Type B pancreatic cell (in vitro differentiated cells): ENCODE results near the gene DCLK2. TPM values are rescaled to one million over a fixed set of nuclear protein-coding genes. Genes with fewer than 3 reads are reported as not detected.

ENCODE experiments used
- DNase-seq: peaks from one replicate; pipeline ENCODE4 v3.0.0; 2021; ENCODE audit warnings: mixed read lengths; ENCODE audit not compliant: unreplicated experiment; ENCODE audit errors: extremely low spot score
- H3K27ac Mint-ChIP-seq: 2 replicates; pipeline ENCODE4 v1.8.0; 2021; ENCODE audit warnings: mild to moderate bottlenecking, mixed read lengths
- H3K27me3 Mint-ChIP-seq: 2 replicates; pipeline ENCODE4 v1.8.0; 2021; ENCODE audit warnings: mixed read lengths
- H3K36me3 Mint-ChIP-seq: 2 replicates; pipeline ENCODE4 v1.8.0; 2021; ENCODE audit warnings: mixed read lengths
- H3K4me1 Mint-ChIP-seq: one replicate; pipeline ENCODE4 v1.8.0; 2021; ENCODE audit warnings: mixed read lengths; ENCODE audit not compliant: unreplicated experiment
- H3K4me3 Mint-ChIP-seq: 2 replicates; pipeline ENCODE4 v1.8.0; 2021; ENCODE audit warnings: mild to moderate bottlenecking, mixed read lengths
- H3K9me3 Mint-ChIP-seq: 2 replicates; pipeline ENCODE4 v1.8.0; 2021; ENCODE audit warnings: mixed read lengths
- total RNA-seq: library from RNA; stranded (reverse); gene quantifications from 2 replicates; pipeline ENCODE4 v1.2.1, GENCODE V29; 2021; ENCODE audit warnings: low replicate concordance
- TF ChIP-seq, protein P1 (sequence below): fragments of 200-600 bp; sonication (generic); conservative IDR thresholded peaks from 2 replicates; pipeline ENCODE4 v1.5.0; 2021; ENCODE audit warnings: antibody characterized with exemption, mild to moderate bottlenecking

The DCLK2 gene
- total RNA-seq, 1 donor from 2014 or later: 24.9 TPM

DNA sequence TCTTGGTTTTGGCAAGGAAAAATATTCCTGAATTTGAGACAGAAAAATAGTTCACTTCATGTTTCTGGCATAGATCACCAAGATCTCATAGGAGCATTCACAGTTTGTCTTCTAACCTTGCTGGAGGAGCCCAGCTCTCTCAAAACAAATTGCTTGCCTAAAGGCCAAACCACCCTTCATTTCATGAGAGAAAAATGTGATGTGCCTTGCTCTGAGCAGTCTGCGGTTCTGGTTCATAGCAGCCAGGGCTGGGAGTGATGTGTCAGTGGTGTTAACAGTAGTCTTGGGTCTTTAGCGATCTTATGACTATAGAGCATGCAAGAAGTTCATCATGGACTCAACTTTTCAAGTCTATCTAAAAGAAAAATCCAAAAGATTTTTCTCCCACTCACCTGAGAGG lies 183.3 kb downstream of the DCLK2 start:
- peaks cover 41% of the 10 kb centered on the region for H3K36me3 Mint-ChIP-seq
- no peak overlapping the region for H3K27ac Mint-ChIP-seq
- H3K4me3 Mint-ChIP-seq: no peak overlapping the region
- no peak for DNase-seq
- peaks cover 14% of the 10 kb centered on the region for H3K4me1 Mint-ChIP-seq
- TF ChIP-seq, protein P1, sequence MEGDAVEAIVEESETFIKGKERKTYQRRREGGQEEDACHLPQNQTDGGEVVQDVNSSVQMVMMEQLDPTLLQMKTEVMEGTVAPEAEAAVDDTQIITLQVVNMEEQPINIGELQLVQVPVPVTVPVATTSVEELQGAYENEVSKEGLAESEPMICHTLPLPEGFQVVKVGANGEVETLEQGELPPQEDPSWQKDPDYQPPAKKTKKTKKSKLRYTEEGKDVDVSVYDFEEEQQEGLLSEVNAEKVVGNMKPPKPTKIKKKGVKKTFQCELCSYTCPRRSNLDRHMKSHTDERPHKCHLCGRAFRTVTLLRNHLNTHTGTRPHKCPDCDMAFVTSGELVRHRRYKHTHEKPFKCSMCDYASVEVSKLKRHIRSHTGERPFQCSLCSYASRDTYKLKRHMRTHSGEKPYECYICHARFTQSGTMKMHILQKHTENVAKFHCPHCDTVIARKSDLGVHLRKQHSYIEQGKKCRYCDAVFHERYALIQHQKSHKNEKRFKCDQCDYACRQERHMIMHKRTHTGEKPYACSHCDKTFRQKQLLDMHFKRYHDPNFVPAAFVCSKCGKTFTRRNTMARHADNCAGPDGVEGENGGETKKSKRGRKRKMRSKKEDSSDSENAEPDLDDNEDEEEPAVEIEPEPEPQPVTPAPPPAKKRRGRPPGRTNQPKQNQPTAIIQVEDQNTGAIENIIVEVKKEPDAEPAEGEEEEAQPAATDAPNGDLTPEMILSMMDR: no peak
- no peaks in the 10 kb centered on the region for H3K9me3 Mint-ChIP-seq
- H3K27me3 Mint-ChIP-seq: no peaks in the 10 kb centered on the region

DNA sequence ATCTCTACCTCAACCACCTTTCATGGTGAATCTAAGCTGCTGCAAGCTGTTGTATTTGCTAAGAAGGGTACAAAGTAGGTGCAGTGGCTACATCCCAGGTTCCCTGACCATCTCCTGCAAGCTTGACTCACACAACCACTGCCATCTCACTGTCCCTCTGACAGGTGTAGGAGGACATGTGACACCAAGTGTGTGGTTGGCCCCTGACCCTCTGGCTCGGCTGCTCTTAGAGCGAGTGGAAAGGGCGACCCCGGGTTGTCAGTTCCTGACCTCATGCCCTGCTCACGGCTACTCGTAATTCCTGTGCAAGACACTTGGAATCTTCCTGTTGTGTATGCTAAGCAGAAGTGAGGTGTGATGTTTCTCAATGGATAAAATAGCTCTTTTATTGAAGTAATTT lies 184.4 kb downstream of the DCLK2 start:
- Mint-ChIP-seq H3K27ac (no peak overlapping the region), H3K4me1 (peaks cover 12% of the 10 kb centered on the region), H3K27me3 (no peaks in the 10 kb centered on the region), H3K36me3 (peaks cover 49% of the 10 kb centered on the region), H3K4me3 (no peak overlapping the region), H3K9me3 (no peaks in the 10 kb centered on the region)
- TF ChIP-seq, protein P1: no peak
- DNase-seq: no peak

DNA sequence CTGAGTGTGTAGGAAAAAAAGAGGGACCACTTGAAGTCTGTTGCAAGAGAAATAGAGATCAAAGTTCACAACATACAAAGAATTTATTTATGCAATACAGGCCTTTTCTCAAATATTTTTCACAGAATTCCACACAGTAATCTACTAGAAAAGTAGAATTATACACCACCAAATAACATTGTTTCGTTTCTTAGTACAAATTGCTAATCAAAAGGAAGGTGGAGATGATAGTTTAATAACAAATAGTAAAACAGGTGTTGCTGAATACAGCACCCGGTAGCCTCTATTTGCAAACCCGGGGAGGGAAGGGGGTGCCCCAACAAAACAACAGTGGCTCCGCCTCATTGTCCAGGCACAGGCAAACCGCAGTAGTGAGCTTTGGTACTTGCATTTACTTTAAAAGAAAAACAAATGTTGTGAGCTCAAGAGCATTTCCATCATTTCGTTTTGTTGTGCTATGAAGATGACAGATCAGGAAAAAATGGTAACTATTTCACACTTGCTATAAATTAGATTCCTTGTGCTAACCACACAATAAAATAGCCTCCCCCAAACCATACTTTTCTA lies 186.4 kb downstream of the DCLK2 start:
- TF ChIP-seq, protein P1: no peak
- Mint-ChIP-seq H3K9me3 (peaks cover 7% of the 10 kb centered on the region), H3K4me3 (no peak overlapping the region), H3K4me1 (no peaks in the 10 kb centered on the region), H3K27ac (no peak overlapping the region), H3K27me3 (no peaks in the 10 kb centered on the region), H3K36me3 (peaks cover 62% of the 10 kb centered on the region)
- DNase-seq: no peak

DNA sequence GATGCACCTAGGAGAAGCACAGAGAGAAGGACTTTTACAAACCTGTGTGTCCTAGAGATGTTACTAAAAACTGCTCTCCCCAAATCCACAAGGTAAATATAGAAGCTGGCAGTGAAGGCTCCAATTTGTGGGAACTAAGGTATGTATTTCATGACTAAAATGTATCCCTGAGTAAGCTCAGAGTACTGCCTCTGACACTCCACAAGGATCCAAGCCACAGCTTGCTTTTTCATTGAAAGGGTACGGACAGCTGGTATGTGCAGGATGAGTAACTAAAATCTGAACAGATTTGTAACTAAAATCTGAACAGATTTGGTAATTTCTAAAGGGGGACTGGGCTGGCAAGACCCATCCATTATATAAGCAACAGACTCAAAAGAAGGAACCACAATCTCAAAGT lies 187.6 kb downstream of the DCLK2 start:
- Mint-ChIP-seq H3K36me3 (peaks cover 63% of the 10 kb centered on the region), H3K4me3 (no peak overlapping the region), H3K27me3 (no peaks in the 10 kb centered on the region), H3K27ac (no peak overlapping the region), H3K4me1 (no peaks in the 10 kb centered on the region), H3K9me3 (peaks cover 7% of the 10 kb centered on the region)
- TF ChIP-seq, protein P1: no peak
- DNase-seq: no peak

DNA sequence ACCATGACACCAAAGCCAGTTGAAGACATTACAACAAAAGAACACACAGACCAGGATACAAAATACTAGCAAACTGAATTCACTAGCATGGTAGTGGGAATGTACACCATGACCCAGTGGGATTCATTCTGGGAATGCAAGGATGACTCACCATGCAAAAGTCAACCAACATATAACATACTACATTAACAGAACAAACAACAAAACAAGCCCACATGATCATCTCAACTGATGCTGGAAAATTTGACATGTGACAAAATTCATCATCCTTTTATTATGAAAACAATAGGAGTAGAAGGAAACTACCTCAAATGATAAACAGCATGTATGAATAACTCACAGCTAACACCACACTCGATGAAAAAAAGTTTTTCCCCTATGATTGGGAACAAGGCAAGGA lies 190.2 kb downstream of the DCLK2 start:
- Mint-ChIP-seq H3K9me3 (peaks cover 16% of the 10 kb centered on the region), H3K36me3 (peaks cover 65% of the 10 kb centered on the region), H3K27ac (no peak overlapping the region), H3K4me1 (no peaks in the 10 kb centered on the region), H3K27me3 (no peaks in the 10 kb centered on the region), H3K4me3 (no peak overlapping the region)
- TF ChIP-seq, protein P1: no peak
- no peak for DNase-seq

DNA sequence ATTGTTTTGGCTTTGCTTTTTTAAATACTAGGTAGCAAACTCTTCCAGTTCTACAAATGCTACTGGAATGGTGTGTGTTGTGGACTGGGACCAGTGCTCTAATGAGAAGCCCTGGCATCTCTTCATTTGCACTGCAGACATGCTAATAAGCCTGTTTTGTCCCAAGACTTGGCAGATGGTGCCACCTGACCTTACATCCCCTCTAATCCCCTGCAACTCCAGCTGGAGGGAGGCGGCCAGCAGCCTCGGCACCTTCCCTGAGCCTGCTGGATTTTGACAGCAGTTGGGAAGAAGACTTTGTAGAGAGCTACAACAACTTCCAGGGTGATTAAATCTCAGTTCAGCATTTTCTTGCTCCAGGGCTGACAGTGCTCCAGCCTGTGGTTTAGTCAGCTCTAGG lies 200.0 kb downstream of the DCLK2 start:
- Mint-ChIP-seq H3K9me3 (peaks cover 8% of the 10 kb centered on the region), H3K27ac (no peak overlapping the region), H3K36me3 (peaks cover 68% of the 10 kb centered on the region), H3K4me3 (no peak overlapping the region), H3K27me3 (no peaks in the 10 kb centered on the region), H3K4me1 (peaks cover 22% of the 10 kb centered on the region)
- DNase-seq: no peak
- TF ChIP-seq, protein P1: no peak
